ENCODE measurements around the gene NXPH4.

GRCh38 chr12:57203791-57204190 lies 12.8 kb upstream of the NXPH4 start:
- TF ChIP-seq, protein P1, sequence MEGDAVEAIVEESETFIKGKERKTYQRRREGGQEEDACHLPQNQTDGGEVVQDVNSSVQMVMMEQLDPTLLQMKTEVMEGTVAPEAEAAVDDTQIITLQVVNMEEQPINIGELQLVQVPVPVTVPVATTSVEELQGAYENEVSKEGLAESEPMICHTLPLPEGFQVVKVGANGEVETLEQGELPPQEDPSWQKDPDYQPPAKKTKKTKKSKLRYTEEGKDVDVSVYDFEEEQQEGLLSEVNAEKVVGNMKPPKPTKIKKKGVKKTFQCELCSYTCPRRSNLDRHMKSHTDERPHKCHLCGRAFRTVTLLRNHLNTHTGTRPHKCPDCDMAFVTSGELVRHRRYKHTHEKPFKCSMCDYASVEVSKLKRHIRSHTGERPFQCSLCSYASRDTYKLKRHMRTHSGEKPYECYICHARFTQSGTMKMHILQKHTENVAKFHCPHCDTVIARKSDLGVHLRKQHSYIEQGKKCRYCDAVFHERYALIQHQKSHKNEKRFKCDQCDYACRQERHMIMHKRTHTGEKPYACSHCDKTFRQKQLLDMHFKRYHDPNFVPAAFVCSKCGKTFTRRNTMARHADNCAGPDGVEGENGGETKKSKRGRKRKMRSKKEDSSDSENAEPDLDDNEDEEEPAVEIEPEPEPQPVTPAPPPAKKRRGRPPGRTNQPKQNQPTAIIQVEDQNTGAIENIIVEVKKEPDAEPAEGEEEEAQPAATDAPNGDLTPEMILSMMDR (IDR thresholded peaks at IDR 0.05 in 2 of 3, conservative IDR thresholded peaks at IDR 0.05 in 1 of 3; ENCODE audit: borderline replicate concordance in 1 of 3, insufficient read depth in 1 of 3, low read depth in 2 of 3, low read length in 2 of 3) = no peak
- TF ChIP-seq SP1 (IDR thresholded peaks at IDR 0.05; ENCODE audit: low read depth) (no peak), EZH2phosphoT487 (IDR thresholded peaks at IDR 0.05; ENCODE audit: borderline replicate concordance) (no peak), POLR2A (IDR thresholded peaks at IDR 0.05; ENCODE audit: borderline replicate concordance, extremely low read depth, insufficient read depth, insufficient read length) (no peak), MAX (IDR thresholded peaks at IDR 0.05) (no peak), EGR1 (IDR thresholded peaks at IDR 0.05; ENCODE audit: low read depth) (no peak), SIN3A (IDR thresholded peaks at IDR 0.05; ENCODE audit: low read depth) (no peak), RAD21 (IDR thresholded peaks at IDR 0.05; ENCODE audit: low read depth) (no peak), EZH2 (IDR thresholded peaks at IDR 0.05) (no peak)
- TF ChIP-seq, protein P2, sequence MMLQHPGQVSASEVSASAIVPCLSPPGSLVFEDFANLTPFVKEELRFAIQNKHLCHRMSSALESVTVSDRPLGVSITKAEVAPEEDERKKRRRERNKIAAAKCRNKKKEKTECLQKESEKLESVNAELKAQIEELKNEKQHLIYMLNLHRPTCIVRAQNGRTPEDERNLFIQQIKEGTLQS (IDR thresholded peaks at IDR 0.05) = no peak
- TF ChIP-seq, protein P3, sequence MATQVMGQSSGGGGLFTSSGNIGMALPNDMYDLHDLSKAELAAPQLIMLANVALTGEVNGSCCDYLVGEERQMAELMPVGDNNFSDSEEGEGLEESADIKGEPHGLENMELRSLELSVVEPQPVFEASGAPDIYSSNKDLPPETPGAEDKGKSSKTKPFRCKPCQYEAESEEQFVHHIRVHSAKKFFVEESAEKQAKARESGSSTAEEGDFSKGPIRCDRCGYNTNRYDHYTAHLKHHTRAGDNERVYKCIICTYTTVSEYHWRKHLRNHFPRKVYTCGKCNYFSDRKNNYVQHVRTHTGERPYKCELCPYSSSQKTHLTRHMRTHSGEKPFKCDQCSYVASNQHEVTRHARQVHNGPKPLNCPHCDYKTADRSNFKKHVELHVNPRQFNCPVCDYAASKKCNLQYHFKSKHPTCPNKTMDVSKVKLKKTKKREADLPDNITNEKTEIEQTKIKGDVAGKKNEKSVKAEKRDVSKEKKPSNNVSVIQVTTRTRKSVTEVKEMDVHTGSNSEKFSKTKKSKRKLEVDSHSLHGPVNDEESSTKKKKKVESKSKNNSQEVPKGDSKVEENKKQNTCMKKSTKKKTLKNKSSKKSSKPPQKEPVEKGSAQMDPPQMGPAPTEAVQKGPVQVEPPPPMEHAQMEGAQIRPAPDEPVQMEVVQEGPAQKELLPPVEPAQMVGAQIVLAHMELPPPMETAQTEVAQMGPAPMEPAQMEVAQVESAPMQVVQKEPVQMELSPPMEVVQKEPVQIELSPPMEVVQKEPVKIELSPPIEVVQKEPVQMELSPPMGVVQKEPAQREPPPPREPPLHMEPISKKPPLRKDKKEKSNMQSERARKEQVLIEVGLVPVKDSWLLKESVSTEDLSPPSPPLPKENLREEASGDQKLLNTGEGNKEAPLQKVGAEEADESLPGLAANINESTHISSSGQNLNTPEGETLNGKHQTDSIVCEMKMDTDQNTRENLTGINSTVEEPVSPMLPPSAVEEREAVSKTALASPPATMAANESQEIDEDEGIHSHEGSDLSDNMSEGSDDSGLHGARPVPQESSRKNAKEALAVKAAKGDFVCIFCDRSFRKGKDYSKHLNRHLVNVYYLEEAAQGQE (IDR thresholded peaks at IDR 0.05; ENCODE audit: low read depth) = no peak

Data from HCT116 (cell line).